K562 (cell line): ENCODE measurements around the gene GRIK2. TPM values are rescaled to one million over a fixed set of nuclear protein-coding genes. Genes with fewer than 3 reads are reported as not detected.

Experiments
- ATAC-seq: fragments of 200-7000 bp; cut with Tn5 transposase; 3 replicates; pipeline ENCODE4 v1.9.1; 2020; ENCODE audit warnings: moderate library complexity
- BruUV-seq: library from RNA; stranded (reverse); fragments of 400-500 nt; replicated peaks from 2 replicates; lab custom pipeline; 2021; lab: Mats Ljungman, UMichigan
- CTCF ChIA-PET: fragments of 300-600 bp; formaldehyde crosslinking; extraction: SDS; loops from one replicate; lab custom pipeline; 2021; ENCODE audit warnings: low intra/inter-chr PET ratio; lab: Yijun Ruan, JAX
- POLR2A ChIA-PET: fragments of 300-600, 350-650 bp; sonication (Branson Sonifier 250); formaldehyde crosslinking; extraction: SDS; loops from one replicate; lab custom pipeline; 2021; ENCODE audit warnings: antibody characterized with exemption, inconsistent platforms; lab: Yijun Ruan, JAX
- DNase-seq, 4 experiments: peaks; one replicate each; pipeline versions ENCODE4 v3.0.0 to v3.0.0-alpha.2; 2011 to 2018; ENCODE audit warnings: low spot score in 3 of 4, mixed read lengths in 3 of 4; ENCODE audit errors: extremely low read depth in 1 of 4
- FAIRE-seq: peaks from 2 replicates; lab custom pipeline; 2011; peaks lifted over from hg19 to GRCh38; lab: Jason Lieb, UNC
- H2AFZ ChIP-seq: 2 replicates; pipeline ENCODE4 v1.6.0; 2011; ENCODE audit warnings: low read depth, low read length, control low read depth, inconsistent platforms
- H3K27ac ChIP-seq: fragments of 200-600 bp; 3 replicates; pipeline ENCODE4 v1.8.0; 2011; ENCODE audit warnings: low read depth, mild to moderate bottlenecking, control low read depth, inconsistent platforms, low read length, moderate library complexity, mixed read lengths; ENCODE audit errors: extremely low read depth
- H3K27me3 ChIP-seq, 2 experiments: fragments of 300-600 bp in 1 of 2; 2 replicates in 1 of 2; 3 replicates in 1 of 2; pipeline versions ENCODE4 v1.6.0 to v1.8.0; 2011; ENCODE audit warnings: inconsistent platforms in 2 of 2, low read length in 2 of 2, mild to moderate bottlenecking in 1 of 2, mixed read lengths in 1 of 2, moderate library complexity in 1 of 2; ENCODE audit not compliant: control insufficient read depth in 2 of 2, insufficient read depth in 2 of 2
- H3K36me3 ChIP-seq: fragments of 300-600 bp; 3 replicates; pipeline ENCODE4 v1.8.0; 2011; ENCODE audit warnings: mild to moderate bottlenecking, low read length, inconsistent platforms; ENCODE audit not compliant: control insufficient read depth, insufficient read depth
- H3K4me1 ChIP-seq, 2 experiments: fragments of 200-600 bp in 1 of 2; replicated peaks in 1 of 2; 2 replicates in 1 of 2; 3 replicates in 1 of 2; pipeline versions ENCODE4 v1.5.1 to v1.8.0; 2011; ENCODE audit warnings: inconsistent platforms in 2 of 2, low read length in 2 of 2, mild to moderate bottlenecking in 1 of 2, mixed read lengths in 1 of 2, moderate library complexity in 1 of 2; ENCODE audit not compliant: control insufficient read depth in 2 of 2, insufficient read depth in 2 of 2
- H3K4me2 ChIP-seq: 2 replicates; pipeline ENCODE4 v1.6.1; 2011; ENCODE audit warnings: low read length, control low read depth, inconsistent platforms, mixed read lengths; ENCODE audit not compliant: insufficient read depth
- H3K4me3 ChIP-seq: fragments of 200-600 bp; sonication (generic), shearing (Covaris generic); 2 replicates; pipeline ENCODE4 v1.5.1; 2016; ENCODE audit warnings: control low read depth, inconsistent platforms
- H3K79me2 ChIP-seq: fragments of 200-600 bp; 3 replicates; pipeline ENCODE4 v1.8.0; 2011; ENCODE audit warnings: low read length, inconsistent platforms; ENCODE audit not compliant: control insufficient read depth, insufficient read depth
- H3K9ac ChIP-seq, 2 experiments: 2 replicates each; pipeline versions ENCODE4 v1.6.0 to v1.6.1; 2011; ENCODE audit warnings: low read depth in 2 of 2, low read length in 2 of 2, control low read depth in 1 of 2, inconsistent platforms in 1 of 2, mild to moderate bottlenecking in 1 of 2, mixed read lengths in 1 of 2; ENCODE audit not compliant: insufficient read depth in 1 of 2
- H3K9me1 ChIP-seq: one replicate; pipeline ENCODE4 v1.6.0; 2011; ENCODE audit warnings: inconsistent platforms, mild to moderate bottlenecking, low read length, moderate library complexity; ENCODE audit not compliant: control insufficient read depth, insufficient read depth
- H3K9me3 ChIP-seq: replicated peaks from 2 replicates; pipeline ENCODE4 v1.5.1; 2011; ENCODE audit warnings: low read depth, low read length, inconsistent platforms; ENCODE audit not compliant: control insufficient read depth, insufficient read depth
- H4K20me1 ChIP-seq: replicated peaks from 2 replicates; pipeline ENCODE4 v1.6.1; 2011; ENCODE audit warnings: low read length, inconsistent platforms, mixed read lengths; ENCODE audit not compliant: control insufficient read depth, insufficient read depth
- BHLHE40 ChIP-seq: IDR thresholded peaks from 2 replicates; pipeline ENCODE4 v1.6.1; 2011; ENCODE audit warnings: low read length, improper control_type of control experiment
- CTCF ChIP-seq, 3 experiments: IDR thresholded peaks in 2 of 3; conservative IDR thresholded peaks in 1 of 3; 2 replicates each; pipeline ENCODE4 v1.5.1; 2011 to 2012; ENCODE audit warnings: low read length in 3 of 3, mild to moderate bottlenecking in 3 of 3, control low read depth in 2 of 3, improper control_type of control experiment in 1 of 3, inconsistent platforms in 1 of 3, low read depth in 1 of 3, mixed read lengths in 1 of 3, moderate library complexity in 1 of 3; ENCODE audit not compliant: insufficient read depth in 2 of 3
- EP300 ChIP-seq: IDR thresholded peaks from 2 replicates; pipeline ENCODE4 v1.6.1; 2012; ENCODE audit warnings: low read length, improper control_type of control experiment
- ILK ChIP-seq: fragments of 450-650 bp; IDR thresholded peaks from 2 replicates; pipeline ENCODE4 v1.6.1; 2016; ENCODE audit warnings: missing genetic modification characterization, low read depth, mild to moderate bottlenecking, missing compliant biosample characterization, moderate library complexity, borderline replicate concordance
- MAFF ChIP-seq: IDR thresholded peaks from 2 replicates; pipeline ENCODE4 v1.6.1; 2012; ENCODE audit warnings: low read length, improper control_type of control experiment
- NCOA1 ChIP-seq: fragments of 450-650 bp; IDR thresholded peaks from 2 replicates; pipeline ENCODE4 v1.6.1; 2016; ENCODE audit warnings: low read depth
- NUFIP1 ChIP-seq: fragments of 450-650 bp; IDR thresholded peaks from 2 replicates; pipeline ENCODE4 v1.6.1; 2018; ENCODE audit not compliant: partially characterized antibody
- PKNOX1 ChIP-seq: fragments of 450-650 bp; IDR thresholded peaks from 2 replicates; pipeline ENCODE4 v1.6.1; 2016
- RBBP5 ChIP-seq: fragments of 200-600 bp; sonication (generic); IDR thresholded peaks from 2 replicates; pipeline ENCODE4 v1.6.1; 2012; ENCODE audit warnings: borderline replicate concordance, mild to moderate bottlenecking, low read length, control low read depth, inconsistent platforms; ENCODE audit not compliant: insufficient read depth, poor library complexity, severe bottlenecking
- YBX1 ChIP-seq: fragments of 450-650 bp; IDR thresholded peaks from 2 replicates; pipeline ENCODE4 v1.7.1; 2016; ENCODE audit warnings: mild to moderate bottlenecking
- ZNF277 ChIP-seq: fragments of 250-450 bp; sonication (Bioruptor Pico); IDR thresholded peaks from 2 replicates; pipeline ENCODE4 v1.8.0; 2022; ENCODE audit warnings: inconsistent platforms, mild to moderate bottlenecking, moderate library complexity, borderline replicate concordance
- ZNF354B ChIP-seq: fragments of 250-450 bp; sonication (Bioruptor Pico); IDR thresholded peaks from 2 replicates; pipeline ENCODE4 v1.4.0; 2020
- ZNF75A ChIP-seq: fragments of 450-650 bp; formaldehyde crosslinking; IDR thresholded peaks from 2 replicates; pipeline ENCODE4 v1.4.0; 2020; ENCODE audit warnings: mild to moderate bottlenecking
- WGBS: fragments of 100-300 bp; shearing (Covaris generic); methylation state at CpG from one replicate; pipeline ENCODE4 v1.1.6; 2016; ENCODE audit warnings: low coverage, mixed read lengths; ENCODE audit not compliant: insufficient coverage; ENCODE audit errors: missing lambda C conversion rate; 5-methylcytosine and 5-hydroxymethylcytosine counted together
- in situ Hi-C: fragments of 300-500 bp; cut with MboI; formaldehyde crosslinking; loops from 4 replicates; pipeline ENCODE4 v1.15.0; 2018; ENCODE audit warnings: inconsistent platforms, mixed read lengths
- intact Hi-C: fragments of 100-400 bp; cut with micrococcal nuclease; formaldehyde crosslinking; loops from 2 replicates; pipeline ENCODE4 v1.14.2; 2022
- polyA plus RNA-seq, 8 experiments: library from polyadenylated mRNA; depleted of rRNA in 4 of 8; stranded (reverse) in 5 of 8; unstranded in 3 of 8; fragments of >200 nt; fragmentation: Nextera tagmentation in 2 of 8; fragmentation: Illumina TruSeq in 1 of 8; extraction: Ambion mirVana in 2 of 8; extraction: Trizol in 1 of 8; gene quantifications; 2 replicates each; pipeline versions ENCODE4 v1.2.1 to v1.2.3, GENCODE V29; 2011 to 2014; ENCODE audit warnings: inconsistent platforms in 1 of 8, missing spikeins in 1 of 8
- total RNA-seq, 7 experiments: library from RNA; depleted of rRNA in 6 of 7; stranded (reverse); fragments of >200 nt in 6 of 7; fragmentation: Illumina TruSeq in 2 of 7; extraction: Trizol in 2 of 7; gene quantifications; 2 replicates each; pipeline versions ENCODE4 v1.2.1 to v1.2.3, GENCODE V29; 2011 to 2021; ENCODE audit warnings: low replicate concordance in 1 of 7

Gene GRIK2
- total and polyA plus RNA-seq, 9 of the 15 experiments (the other 6 are each of a cell fraction or from before 2014, with no cell fraction given), result not detected

- TF ChIP-seq CTCF (IDR thresholded peaks at IDR 0.05 in 2 of 3, conservative IDR thresholded peaks at IDR 0.05 in 1 of 3; ENCODE audit: insufficient read depth in 2 of 3, low read depth in 1 of 3, low read length in 3 of 3), result no peak
- TF ChIP-seq YBX1, result no peak
- no peak for TF ChIP-seq RBBP5
- TF ChIP-seq ZNF354B (CRISPR knock-in tag), result no peak
Measured at GRCh38 chr6:101517632-101518031, 124.1 kb downstream of the GRIK2 start (continued).

GRCh38 chr6:101522254-101522653 lies 128.7 kb downstream of the GRIK2 start:
- H3K9me3 ChIP-seq, result no peaks in the 10 kb centered on the region
- intact Hi-C loops, result no loop called here
- in situ Hi-C loops, result no loop called here
- no peaks in the 10 kb centered on the region for H3K79me2 ChIP-seq
- no peaks in the 10 kb centered on the region for H4K20me1 ChIP-seq
- H2AFZ ChIP-seq, result no peak overlapping the region
- no peak overlapping the region for H3K4me2 ChIP-seq
- H3K27ac ChIP-seq, result no peak overlapping the region
- no TSS peak for BruUV-seq
- H3K27me3 ChIP-seq, result no peaks in the 10 kb centered on the region
- H3K4me1 ChIP-seq, result no peaks in the 10 kb centered on the region
- no peak overlapping the region for H3K4me3 ChIP-seq
- ChIA-PET POLR2A (no interaction called here), CTCF (no interaction called here)
- WGBS, result 0% methylated on average over 2 of the region's 2 CpGs
- H3K9ac ChIP-seq, result no peak overlapping the region
- no peaks in the 10 kb centered on the region for H3K9me1 ChIP-seq
- no peak for FAIRE-seq
- H3K36me3 ChIP-seq, result no peaks in the 10 kb centered on the region
- no peak for DNase-seq
- TF ChIP-seq ILK (tag) (no peak), BHLHE40 (no peak), PKNOX1 (no peak), ZNF75A (CRISPR knock-in tag) (no peak), NCOA1 (no peak), ZNF277 (CRISPR knock-in tag) (no peak), NUFIP1 (no peak), EP300 (no peak), MAFF (no peak)
- no peak for ATAC-seq
